Measurements from ENCODE around the gene ZNF735. TPM values are rescaled to one million over a fixed set of nuclear protein-coding genes. Genes with fewer than 3 reads are reported as not detected.
A peak's percentile ranks its signal among the peaks of the same experiment; 100 is the strongest.

The ZNF735 gene
- total and polyA plus RNA-seq, 9 of the 15 experiments (the other 6 are each of a cell fraction or from before 2014, with no cell fraction given) = not detected

DNA sequence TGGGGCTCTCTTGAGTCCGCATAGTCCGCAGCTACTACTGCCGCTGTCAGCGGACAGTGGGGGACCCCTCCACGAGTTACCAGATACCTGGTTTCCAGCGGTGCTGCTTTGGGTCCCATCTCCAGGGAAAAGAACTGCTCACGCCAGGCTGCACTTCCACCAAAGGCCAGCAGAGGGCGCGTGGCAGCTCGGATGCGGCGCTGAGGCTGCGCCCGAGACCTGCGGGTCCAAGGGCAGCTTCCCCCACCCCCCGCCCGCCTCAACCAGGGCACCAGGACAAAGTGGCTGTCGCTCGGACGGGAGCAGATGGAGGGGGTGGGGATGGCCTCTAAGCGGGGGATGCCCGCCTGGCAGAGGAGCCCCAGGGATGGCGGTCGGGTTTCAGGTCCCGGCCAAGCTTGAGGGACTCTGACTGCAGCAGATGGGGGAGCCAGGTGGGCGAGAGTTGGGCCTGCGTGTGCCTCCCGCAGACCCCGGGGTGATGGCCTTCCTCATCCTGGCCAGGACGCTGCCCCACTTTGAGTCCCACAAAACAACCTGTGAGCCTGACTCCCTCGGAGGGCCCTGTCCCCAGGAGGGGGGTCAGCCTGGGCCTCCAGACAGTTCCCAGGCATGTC is 23.8 kb upstream of the ZNF735 start (continued):
- TF ChIP-seq REST (IDR thresholded peaks at IDR 0.05; ENCODE audit: borderline replicate concordance) (peak; percentile 25; the same call in 1 of the 2 replicates), REST (CRISPR knock-in tag; IDR thresholded peaks at IDR 0.05; ENCODE audit: low read depth) (no peak), HDAC1 (IDR thresholded peaks at IDR 0.05) (no peak), ZNF583 (CRISPR knock-in tag; IDR thresholded peaks at IDR 0.05) (no peak), HOXB6 (CRISPR knock-in tag; IDR thresholded peaks at IDR 0.05; ENCODE audit: borderline replicate concordance) (no peak), CTCF (IDR thresholded peaks at IDR 0.05 in 2 of 3, conservative IDR thresholded peaks at IDR 0.05 in 1 of 3; ENCODE audit: insufficient read depth in 2 of 3, low read depth in 1 of 3, low read length in 3 of 3) (peak; percentile 54 to 72 (median 64))
- TF ChIP-seq, protein P1, sequence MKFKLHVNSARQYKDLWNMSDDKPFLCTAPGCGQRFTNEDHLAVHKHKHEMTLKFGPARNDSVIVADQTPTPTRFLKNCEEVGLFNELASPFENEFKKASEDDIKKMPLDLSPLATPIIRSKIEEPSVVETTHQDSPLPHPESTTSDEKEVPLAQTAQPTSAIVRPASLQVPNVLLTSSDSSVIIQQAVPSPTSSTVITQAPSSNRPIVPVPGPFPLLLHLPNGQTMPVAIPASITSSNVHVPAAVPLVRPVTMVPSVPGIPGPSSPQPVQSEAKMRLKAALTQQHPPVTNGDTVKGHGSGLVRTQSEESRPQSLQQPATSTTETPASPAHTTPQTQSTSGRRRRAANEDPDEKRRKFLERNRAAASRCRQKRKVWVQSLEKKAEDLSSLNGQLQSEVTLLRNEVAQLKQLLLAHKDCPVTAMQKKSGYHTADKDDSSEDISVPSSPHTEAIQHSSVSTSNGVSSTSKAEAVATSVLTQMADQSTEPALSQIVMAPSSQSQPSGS (CRISPR knock-in tag; IDR thresholded peaks at IDR 0.05) = no peak
